Trophoblast cell (in vitro differentiated cells and primary cell): Measurements from ENCODE around the gene S100PBP.

ENCODE experiments used
- DNase-seq, 2 donors: peaks; one replicate each; pipeline ENCODE4 v3.0.0-alpha.2; 2016
- H2AFZ ChIP-seq: 2 replicates; pipeline ENCODE4 v1.6.1; 2013; ENCODE audit warnings: low read length, moderate library complexity, mild to moderate bottlenecking; ENCODE audit not compliant: insufficient read depth, poor library complexity
- H2AK5ac ChIP-seq: 2 replicates; pipeline ENCODE4 v1.6.1; 2013; ENCODE audit warnings: mild to moderate bottlenecking, low read length
- H2BK120ac ChIP-seq: 2 replicates; pipeline ENCODE4 v1.6.1; 2013; ENCODE audit warnings: low read length, mild to moderate bottlenecking, moderate library complexity; ENCODE audit not compliant: insufficient read depth, poor library complexity
- H2BK12ac ChIP-seq: 2 replicates; pipeline ENCODE4 v1.6.1; 2013; ENCODE audit warnings: mild to moderate bottlenecking, low read length, moderate library complexity
- H2BK5ac ChIP-seq: 2 replicates; pipeline ENCODE4 v1.6.1; 2013; ENCODE audit warnings: low read length, low read depth, moderate library complexity, mild to moderate bottlenecking; ENCODE audit not compliant: poor library complexity
- H3K14ac ChIP-seq: 2 replicates; pipeline ENCODE4 v1.6.1; 2013; ENCODE audit warnings: mild to moderate bottlenecking, low read length
- H3K18ac ChIP-seq: 2 replicates; pipeline ENCODE4 v1.6.1; 2013; ENCODE audit warnings: mild to moderate bottlenecking, low read length
- H3K23ac ChIP-seq: 2 replicates; pipeline ENCODE4 v1.6.1; 2013; ENCODE audit warnings: low read length
- H3K27ac ChIP-seq: 2 replicates; pipeline ENCODE4 v1.5.1; 2013; ENCODE audit warnings: low read depth, mild to moderate bottlenecking, inconsistent platforms, low read length, moderate library complexity
- H3K27me3 ChIP-seq: 2 replicates; pipeline ENCODE4 v1.6.1; 2013; ENCODE audit warnings: inconsistent platforms, mild to moderate bottlenecking, low read length, moderate library complexity; ENCODE audit not compliant: insufficient read depth
- H3K36me3 ChIP-seq, 2 experiments: 1 replicate in 1 of 2; 2 replicates in 1 of 2; pipeline ENCODE4 v1.6.1; 2013; ENCODE audit warnings: low read length in 2 of 2, mild to moderate bottlenecking in 2 of 2, moderate library complexity in 1 of 2; ENCODE audit not compliant: insufficient read depth in 2 of 2, control insufficient read depth in 1 of 2
- H3K4ac ChIP-seq: 2 replicates; pipeline ENCODE4 v1.6.1; 2013; ENCODE audit warnings: low read depth, mild to moderate bottlenecking, low read length, moderate library complexity
- H3K4me1 ChIP-seq, 2 experiments: 1 replicate in 1 of 2; 2 replicates in 1 of 2; pipeline ENCODE4 v1.6.1; 2013; ENCODE audit warnings: low read length in 2 of 2, mild to moderate bottlenecking in 2 of 2, moderate library complexity in 1 of 2; ENCODE audit not compliant: insufficient read depth in 2 of 2, control insufficient read depth in 1 of 2
- H3K4me2 ChIP-seq: 2 replicates; pipeline ENCODE4 v1.6.1; 2013; ENCODE audit warnings: inconsistent platforms, mild to moderate bottlenecking, low read length, moderate library complexity
- H3K4me3 ChIP-seq: 2 replicates; pipeline ENCODE4 v1.5.1; 2013; ENCODE audit warnings: mild to moderate bottlenecking, low read depth, low read length, inconsistent platforms
- H3K79me1 ChIP-seq: one replicate; pipeline ENCODE4 v1.6.1; 2013; ENCODE audit warnings: low read length
- H3K79me2 ChIP-seq: 2 replicates; pipeline ENCODE4 v1.6.1; 2013; ENCODE audit warnings: low read length, mild to moderate bottlenecking; ENCODE audit not compliant: control insufficient read depth, insufficient read depth, poor library complexity
- H3K9ac ChIP-seq: 2 replicates; pipeline ENCODE4 v1.6.1; 2013; ENCODE audit warnings: mild to moderate bottlenecking, low read length
- H3K9me3 ChIP-seq: 2 replicates; pipeline ENCODE4 v1.6.1; 2013; ENCODE audit warnings: low read depth, mild to moderate bottlenecking, control low read depth, inconsistent platforms, low read length; ENCODE audit not compliant: insufficient read depth
- H4K12ac ChIP-seq: 2 replicates; pipeline ENCODE4 v1.6.1; 2013; ENCODE audit warnings: low read depth, mild to moderate bottlenecking, low read length, moderate library complexity
- H4K8ac ChIP-seq: 2 replicates; pipeline ENCODE4 v1.6.1; 2013; ENCODE audit warnings: low read depth, mild to moderate bottlenecking, low read length, moderate library complexity
- H4K91ac ChIP-seq: one replicate; pipeline ENCODE4 v1.6.1; 2013; ENCODE audit warnings: low read depth, mild to moderate bottlenecking, low read length, moderate library complexity
- WGBS: extraction: QIAGEN DNeasy Blood & Tissue Kit; methylation state at CpG from one replicate; pipeline ENCODE4 v1.1.7; 2013; ENCODE audit warnings: missing lambda C conversion rate; ENCODE audit not compliant: insufficient read length, insufficient coverage; ENCODE audit errors: extremely low coverage; 5-methylcytosine and 5-hydroxymethylcytosine counted together

The S100PBP gene

DNA sequence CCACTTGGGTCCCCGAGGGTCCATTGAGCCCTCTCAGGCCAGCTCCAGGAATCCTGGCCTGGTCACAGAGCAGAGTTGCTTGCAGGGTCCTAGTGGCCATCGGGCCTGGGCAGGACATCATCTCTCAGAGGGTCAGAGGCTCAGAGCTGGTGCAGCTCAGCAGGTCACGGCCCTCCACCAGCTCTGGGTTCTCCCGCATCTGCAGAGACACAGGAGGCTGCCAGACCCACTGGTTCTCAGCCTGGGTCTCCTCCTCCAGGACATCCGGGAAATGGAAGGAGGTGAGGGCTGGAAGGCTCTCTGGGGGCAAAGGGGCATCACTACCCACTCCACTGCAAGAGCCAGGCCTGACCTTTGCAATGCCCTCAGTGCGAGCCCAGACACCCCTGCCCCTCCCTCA is 77.2 kb downstream of the S100PBP start:
- WGBS, result no CpG with 5 or more reads among the region's 6 CpGs
- no peak overlapping the region for H2BK120ac ChIP-seq
- no peak overlapping the region for H3K4ac ChIP-seq
- peaks cover 27 to 28% of the 10 kb centered on the region in 2 experiments for H3K36me3 ChIP-seq
- H3K18ac ChIP-seq, result no peak overlapping the region
- no peak overlapping the region for H4K91ac ChIP-seq
- H3K79me1 ChIP-seq, result peaks cover 9% of the 10 kb centered on the region
- H3K23ac ChIP-seq, result no peak overlapping the region
- H3K79me2 ChIP-seq, result peaks cover under 1% of the 10 kb centered on the region
- peaks cover 24 to 35% of the 10 kb centered on the region in 2 experiments for H3K4me1 ChIP-seq
- no peak overlapping the region for H3K14ac ChIP-seq
- H2AK5ac ChIP-seq, result no peak overlapping the region
- H3K4me3 ChIP-seq, result no peak overlapping the region
- H2AFZ ChIP-seq, result no peak overlapping the region
- DNase-seq, result no peak
- no peak overlapping the region for H3K9ac ChIP-seq
- no peak overlapping the region for H3K4me2 ChIP-seq
- H4K12ac ChIP-seq, result no peak overlapping the region
- H3K9me3 ChIP-seq, result peaks cover 3% of the 10 kb centered on the region
- no peak overlapping the region for H4K8ac ChIP-seq
- no peaks in the 10 kb centered on the region for H3K27me3 ChIP-seq
- no peak overlapping the region for H2BK5ac ChIP-seq
- no peak overlapping the region for H3K27ac ChIP-seq
- no peak overlapping the region for H2BK12ac ChIP-seq

GRCh38 chr1:32895325-32896215 is 78.1 kb downstream of the S100PBP start:
- no CpG with 5 or more reads among the region's 26 CpGs for WGBS

DNA sequence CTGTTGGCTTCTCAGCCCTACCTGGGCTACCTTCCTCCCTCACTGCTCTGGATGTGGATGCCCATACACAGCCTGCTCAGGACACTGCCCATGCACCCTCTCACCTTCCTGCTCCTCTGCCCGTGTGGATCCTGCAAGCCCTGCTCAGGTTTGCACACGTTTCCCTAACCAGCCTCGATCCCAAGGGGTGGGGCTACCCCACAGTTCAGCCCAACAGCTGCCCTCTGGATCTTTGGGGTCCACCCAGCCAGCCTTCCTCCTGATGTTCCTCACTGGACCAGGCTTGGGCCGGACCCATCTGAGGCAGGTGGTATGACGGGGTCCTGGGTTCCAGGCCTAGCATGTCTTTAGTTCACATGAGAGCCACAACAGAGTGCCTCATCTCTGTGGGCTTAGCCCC is 79.0 kb downstream of the S100PBP start:
- H3K27me3 ChIP-seq, result no peaks in the 10 kb centered on the region

More at GRCh38 chr1:32895325-32896215, 78.1 kb downstream of the S100PBP start:
- Histone ChIP-seq H3K18ac (no peak overlapping the region), H2AFZ (no peak overlapping the region), H3K14ac (no peak overlapping the region), H3K4ac (no peak overlapping the region), H4K91ac (no peak overlapping the region), H2BK12ac (no peak overlapping the region), H3K27ac (no peak overlapping the region), H2BK5ac (no peak overlapping the region), H3K79me2 (peaks cover 5% of the 10 kb centered on the region), H3K4me2 (no peak overlapping the region), H3K9me3 (peaks cover 3% of the 10 kb centered on the region), H3K9ac (no peak overlapping the region), H3K27me3 (no peaks in the 10 kb centered on the region), H3K4me1 (peaks cover 31 to 43% of the 10 kb centered on the region in 2 experiments), H3K79me1 (peaks cover 12% of the 10 kb centered on the region), H2AK5ac (no peak overlapping the region), H3K23ac (no peak overlapping the region), H4K8ac (no peak overlapping the region), H2BK120ac (no peak overlapping the region), H3K4me3 (no peak overlapping the region), H4K12ac (no peak overlapping the region), H3K36me3 (peaks cover 27 to 28% of the 10 kb centered on the region in 2 experiments)
- no peak for DNase-seq

GRCh38 chr1:32897082-32898049 is 79.9 kb downstream of the S100PBP start:
- Histone ChIP-seq H3K36me3 (peaks cover 27 to 28% of the 10 kb centered on the region in 2 experiments), H3K14ac (no peak overlapping the region), H3K4ac (no peak overlapping the region), H3K9ac (no peak overlapping the region), H4K91ac (no peak overlapping the region), H3K27ac (peak overlapping the region; percentile 19), H3K4me3 (no peak overlapping the region), H3K18ac (no peak overlapping the region), H3K79me1 (peaks cover 25% of the 10 kb centered on the region), H2AK5ac (no peak overlapping the region), H2BK120ac (no peak overlapping the region), H2BK12ac (no peak overlapping the region), H3K4me2 (no peak overlapping the region), H4K8ac (no peak overlapping the region), H3K4me1 (peaks cover 37 to 53% of the 10 kb centered on the region in 2 experiments), H4K12ac (no peak overlapping the region), H3K27me3 (no peaks in the 10 kb centered on the region), H3K23ac (no peak overlapping the region), H3K9me3 (peaks cover 3% of the 10 kb centered on the region), H3K79me2 (peaks cover 15% of the 10 kb centered on the region), H2BK5ac (no peak overlapping the region), H2AFZ (no peak overlapping the region)
- no CpG with 5 or more reads among the region's 11 CpGs for WGBS
- no peak for DNase-seq

More for the DNA sequence above, 79.0 kb downstream of the S100PBP start:
- Histone ChIP-seq H3K23ac (no peak overlapping the region), H4K91ac (no peak overlapping the region), H3K79me2 (peaks cover 11% of the 10 kb centered on the region), H3K14ac (no peak overlapping the region), H3K79me1 (peaks cover 19% of the 10 kb centered on the region), H3K27ac (no peak overlapping the region), H3K9ac (no peak overlapping the region), H3K9me3 (peaks cover 3% of the 10 kb centered on the region), H3K4me3 (no peak overlapping the region), H3K4me2 (no peak overlapping the region), H3K4ac (no peak overlapping the region), H3K36me3 (peaks cover 27 to 28% of the 10 kb centered on the region in 2 experiments), H3K18ac (peak overlapping the region; percentile 26), H2AK5ac (no peak overlapping the region), H4K12ac (no peak overlapping the region), H3K4me1 (peaks cover 34 to 47% of the 10 kb centered on the region in 2 experiments), H4K8ac (no peak overlapping the region), H2AFZ (no peak overlapping the region), H2BK5ac (no peak overlapping the region), H2BK120ac (no peak overlapping the region), H2BK12ac (peak overlapping the region; percentile 13)
- no peak for DNase-seq
- no CpG with 5 or more reads among the region's 5 CpGs for WGBS
